Stimulated activated CD8-positive, alpha-beta memory T cell treated with anti-CD3 and anti-CD28 coated beads, Interleukin-4, amount 100 ng/mL, for 4 hours (primary cell): ENCODE measurements around the gene GFPT2.

Experiments
- DNase-seq, 2 donors: peaks; one replicate each; pipeline ENCODE4 v3.0.0-alpha.2; 2020; ENCODE audit warnings: low read depth in 2 of 2, low spot score in 1 of 2

The GFPT2 gene

GRCh38 chr5:180378438-180379344, 25.6 kb upstream of the GFPT2 start:
- no peak for DNase-seq

- DNase-seq: no peak
Measured at GRCh38 chr5:180377556-180378197, 24.5 kb upstream of the GFPT2 start.

DNA sequence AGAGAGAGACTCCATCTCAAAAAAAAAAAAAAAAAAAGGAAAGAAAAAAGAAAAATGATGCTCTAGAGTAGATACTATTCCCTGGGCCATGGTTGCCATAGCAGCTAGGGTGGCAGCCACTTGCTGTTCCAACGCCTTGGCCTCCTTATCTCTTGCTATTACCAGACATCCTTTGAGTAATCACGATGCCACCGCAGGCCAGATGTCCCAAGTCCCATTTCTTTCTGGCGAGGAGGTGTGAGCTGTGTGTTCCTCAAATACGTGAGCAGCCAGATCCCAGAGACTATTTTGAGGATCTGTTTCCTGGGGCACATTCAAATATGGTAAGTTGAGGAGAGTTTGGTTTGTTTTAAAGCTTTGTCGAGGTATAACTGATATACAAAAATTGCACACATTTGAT, 23.4 kb upstream of the GFPT2 start:
- DNase-seq: no peak

- no peak for DNase-seq
Measured at GRCh38 chr5:180375955-180376354, 22.8 kb upstream of the GFPT2 start.

DNA sequence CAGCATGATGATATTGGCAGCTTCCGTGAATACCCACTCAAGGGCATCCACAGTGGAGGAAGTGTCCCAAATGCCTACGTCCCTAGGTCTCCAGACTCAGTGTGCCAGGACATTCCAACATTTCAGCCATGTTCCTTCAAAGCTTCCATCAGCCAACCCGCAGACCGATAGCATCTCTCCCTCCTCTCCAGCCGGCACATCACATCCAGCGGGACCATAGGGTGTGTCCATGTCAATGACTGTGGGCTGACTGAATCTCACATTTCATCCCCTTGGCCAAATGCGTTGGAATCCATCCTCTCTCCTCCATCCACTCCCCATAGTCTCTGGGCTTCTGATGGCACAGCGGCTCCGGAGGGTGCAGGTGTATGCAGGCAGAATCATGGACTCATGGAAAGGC, 22.2 kb upstream of the GFPT2 start:
- no peak for DNase-seq

- DNase-seq: no peak
Measured at GRCh38 chr5:180373870-180374269, 20.7 kb upstream of the GFPT2 start.

GRCh38 chr5:180373454-180373853, 20.3 kb upstream of the GFPT2 start:
- no peak for DNase-seq

GRCh38 chr5:180371949-180372348, 18.8 kb upstream of the GFPT2 start:
- no peak for DNase-seq

- no peak for DNase-seq
Measured at GRCh38 chr5:180370861-180371641, 17.9 kb upstream of the GFPT2 start.

DNA sequence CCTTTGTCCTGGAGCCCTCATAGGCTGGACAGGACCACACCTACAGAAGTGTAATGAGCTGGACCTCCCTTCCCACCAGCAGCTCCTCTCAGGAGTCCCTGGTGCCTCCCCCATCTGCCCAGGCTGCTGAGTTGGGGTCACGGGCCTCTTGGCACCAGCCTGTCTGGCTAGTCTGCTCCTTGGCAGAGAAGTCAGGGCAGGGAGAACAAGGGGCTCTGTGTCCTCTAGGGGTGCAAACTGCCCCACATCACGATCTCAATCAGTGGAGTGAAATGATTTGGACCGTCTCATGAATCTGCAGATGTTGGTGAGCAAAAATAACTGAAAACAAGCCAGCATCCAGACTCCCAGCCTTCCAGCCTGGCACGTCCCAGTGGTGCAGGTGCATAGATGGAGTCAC, 14.9 kb upstream of the GFPT2 start:
- DNase-seq: no peak

DNA sequence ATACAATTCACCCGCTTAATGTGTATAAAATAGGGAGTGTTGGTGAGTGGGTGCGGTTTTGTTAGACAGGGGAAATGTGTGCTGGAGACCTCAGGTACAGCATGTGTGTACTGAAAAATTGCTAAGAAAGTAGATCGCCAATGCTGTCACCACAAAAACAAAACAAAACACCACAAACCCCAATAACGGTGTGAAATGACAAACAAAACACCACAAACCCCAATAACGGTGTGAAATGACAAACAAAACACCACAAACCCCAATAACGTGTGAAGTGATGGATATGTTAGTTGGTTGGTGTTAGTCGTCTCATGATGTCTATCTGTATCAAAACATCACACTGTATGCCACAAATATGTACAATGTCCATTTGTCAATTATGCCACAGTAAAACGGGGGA, 14.2 kb upstream of the GFPT2 start:
- no peak for DNase-seq

DNA sequence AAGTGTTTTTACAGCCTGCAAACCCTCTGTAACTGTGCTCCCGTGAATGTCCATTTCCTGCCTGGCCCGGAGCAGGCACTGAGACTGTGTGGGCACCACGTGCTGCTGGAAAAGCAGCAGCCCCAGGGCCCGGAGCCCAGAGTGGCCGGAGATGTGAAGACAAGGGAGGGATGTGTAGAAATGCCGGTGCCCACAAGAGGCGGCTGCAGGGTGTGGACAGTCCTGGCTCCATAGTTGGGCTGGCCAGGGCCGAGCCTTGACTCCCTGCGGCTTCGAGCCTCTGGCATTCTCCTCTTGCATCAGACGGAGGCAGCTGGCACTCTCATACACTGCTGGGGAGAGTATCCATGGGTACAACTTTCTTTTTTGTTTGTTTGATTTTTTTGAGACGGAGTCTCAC, 13.2 kb upstream of the GFPT2 start:
- DNase-seq: no peak

GRCh38 chr5:180365829-180366228, 12.7 kb upstream of the GFPT2 start:
- DNase-seq: no peak

GRCh38 chr5:180364306-180364856, 11.2 kb upstream of the GFPT2 start:
- DNase-seq: no peak

- no peak for DNase-seq
Measured at GRCh38 chr5:180360078-180360957, 7.2 kb upstream of the GFPT2 start.

DNA sequence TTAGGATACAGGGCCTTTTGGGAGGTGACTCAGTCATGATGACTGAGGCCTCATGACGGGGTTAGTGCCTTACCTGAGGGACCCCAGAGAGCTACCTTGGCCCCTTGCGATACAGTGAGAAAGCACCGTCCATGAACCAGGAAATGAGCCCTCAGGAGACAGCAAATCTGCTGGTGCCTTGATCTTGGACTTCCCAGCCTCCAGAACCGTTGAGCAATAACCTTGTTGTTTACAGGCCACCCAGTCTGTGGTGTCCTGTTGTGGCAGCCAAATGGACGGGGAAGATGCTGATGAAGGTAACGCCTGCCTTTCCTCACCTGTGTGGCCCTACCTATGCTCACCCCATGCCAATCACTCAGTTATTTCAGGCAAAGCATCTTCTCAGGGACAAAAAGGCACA, 5.6 kb upstream of the GFPT2 start:
- DNase-seq: no peak

GRCh38 chr5:180358179-180358578, 5.0 kb upstream of the GFPT2 start:
- no peak for DNase-seq

- no peak for DNase-seq
Measured at GRCh38 chr5:180354966-180355365, 1.8 kb upstream of the GFPT2 start.

DNA sequence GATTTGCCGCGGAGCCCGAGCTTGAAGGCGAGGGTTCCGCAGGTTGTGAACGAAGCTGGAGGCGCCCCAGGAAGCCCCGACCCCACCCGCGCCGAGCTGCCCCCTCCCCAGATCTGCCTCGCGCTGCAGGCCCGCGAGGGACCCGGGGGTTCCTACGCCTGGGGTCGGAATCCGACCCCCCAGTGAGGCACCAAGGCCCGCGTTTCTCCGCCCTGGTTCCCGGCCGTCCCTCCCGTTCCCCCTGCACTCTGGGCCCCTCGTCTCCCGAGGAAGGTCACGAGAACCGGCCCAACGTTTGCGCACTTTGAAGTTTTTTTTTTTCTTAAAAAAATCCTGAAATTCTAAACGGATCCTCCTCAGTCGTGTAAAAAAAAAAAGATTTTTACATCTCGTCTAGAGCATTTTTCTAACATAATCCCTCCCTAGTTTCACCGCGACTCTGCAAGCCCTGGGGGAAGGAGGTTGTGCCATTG, 880 bp upstream of the GFPT2 start:
- no peak for DNase-seq
